ENCODE data around the gene NUDC. TPM values are rescaled to one million over a fixed set of nuclear protein-coding genes. Genes with fewer than 3 reads are reported as not detected.

Gene NUDC
- total and polyA plus RNA-seq, 2 of the 13 experiments (the other 11 are each of a cell fraction or from before 2014, with no cell fraction given): 34.7 to 104 TPM

- TF ChIP-seq HCFC1 (IDR thresholded peaks at IDR 0.05; ENCODE audit: low read depth, low read length) (peak; percentile 65), HNRNPLL (IDR thresholded peaks at IDR 0.05; ENCODE audit: low read depth, low read length, poor library complexity, severe bottlenecking) (peak; percentile 45), NFAT5 (CRISPR knock-in tag; IDR thresholded peaks at IDR 0.05) (no peak), RNF2 (conservative IDR thresholded peaks at IDR 0.05; ENCODE audit: low read depth) (no peak), CBX2 (IDR thresholded peaks at IDR 0.05; ENCODE audit: low read depth, low read length) (no peak), CBX2 (CRISPR knock-in tag; IDR thresholded peaks at IDR 0.05; ENCODE audit: low read depth) (no peak), KDM4B (CRISPR knock-in tag; IDR thresholded peaks at IDR 0.05) (no peak), ZNF609 (CRISPR knock-in tag; IDR thresholded peaks at IDR 0.05; ENCODE audit: borderline replicate concordance) (peak; percentile 63; the same call in 1 of the 2 replicates), ZNF430 (CRISPR knock-in tag; IDR thresholded peaks at IDR 0.05) (peak; percentile 39; the same call in 1 of the 2 replicates), GMEB1 (CRISPR knock-in tag; IDR thresholded peaks at IDR 0.05; ENCODE audit: borderline replicate concordance) (peak; percentile 73), YEATS4 (CRISPR knock-in tag; IDR thresholded peaks at IDR 0.05; ENCODE audit: borderline replicate concordance) (peak; percentile 67), MTF2 (CRISPR knock-in tag; IDR thresholded peaks at IDR 0.05; ENCODE audit: borderline replicate concordance) (no peak), ZNF414 (CRISPR knock-in tag; IDR thresholded peaks at IDR 0.05) (no peak), U2AF2 (IDR thresholded peaks at IDR 0.05; ENCODE audit: low read depth, low read length) (no peak), TRIM22 (IDR thresholded peaks at IDR 0.05) (no peak)
Observed at GRCh38 chr1:26900001-26900814, 21.3 kb upstream of the NUDC start, which contains the start of gene GPATCH3 (continued).

All from HepG2 (cell line).